ENCODE data around the gene C4orf33.

The C4orf33 gene

GRCh38 chr4:129129143-129129542, 33.2 kb downstream of the C4orf33 start:
- no peak for DNase-seq (ENCODE audit: low spot score)

- no peak for DNase-seq (ENCODE audit: low spot score)
Observed at GRCh38 chr4:129131343-129131742, 35.4 kb downstream of the C4orf33 start.

- DNase-seq (ENCODE audit: low spot score) = no peak
Observed at GRCh38 chr4:129136433-129136832, 40.5 kb downstream of the C4orf33 start.

GRCh38 chr4:129138810-129139496, 43.0 kb downstream of the C4orf33 start:
- no peak for DNase-seq (ENCODE audit: low spot score)

- no peak for DNase-seq (ENCODE audit: low spot score)
Observed at GRCh38 chr4:129140521-129140920, 44.6 kb downstream of the C4orf33 start.

- DNase-seq (ENCODE audit: low spot score) = no peak
Observed at GRCh38 chr4:129143359-129143758, 47.4 kb downstream of the C4orf33 start.

- no peak for DNase-seq (ENCODE audit: low spot score)
Observed at GRCh38 chr4:129144755-129145206, 48.8 kb downstream of the C4orf33 start.

- no peak for DNase-seq (ENCODE audit: low spot score)
Observed at GRCh38 chr4:129145222-129145730, 49.3 kb downstream of the C4orf33 start.

GRCh38 chr4:129146639-129147038, 50.7 kb downstream of the C4orf33 start:
- no peak for DNase-seq (ENCODE audit: low spot score)

- DNase-seq (ENCODE audit: low spot score) = no peak
Observed at GRCh38 chr4:129148892-129149291, 52.9 kb downstream of the C4orf33 start.

- DNase-seq (ENCODE audit: low spot score) = no peak
Observed at GRCh38 chr4:129149906-129150305, 54.0 kb downstream of the C4orf33 start.

GRCh38 chr4:129152350-129152749, 56.4 kb downstream of the C4orf33 start:
- DNase-seq (ENCODE audit: low spot score) = no peak

- no peak for DNase-seq (ENCODE audit: low spot score)
Observed at GRCh38 chr4:129153700-129154099, 57.7 kb downstream of the C4orf33 start.

- DNase-seq (ENCODE audit: low spot score) = no peak
Observed at GRCh38 chr4:129162450-129162849, 66.5 kb downstream of the C4orf33 start.

- no peak for DNase-seq (ENCODE audit: low spot score)
Observed at GRCh38 chr4:129163427-129163826, 67.5 kb downstream of the C4orf33 start.

GRCh38 chr4:129164243-129164642, 68.3 kb downstream of the C4orf33 start:
- DNase-seq (ENCODE audit: low spot score) = no peak

Measured in CD4-positive, alpha-beta T cell treated with Interleukin-6 at 100 ng/mL for 8 hours (primary cell).